ENCODE results near the gene GALNT10.

- TF ChIP-seq SUZ12 (IDR thresholded peaks at IDR 0.05; ENCODE audit: extremely low read depth, insufficient read depth, insufficient read length) (no peak), ZNF274 (IDR thresholded peaks at IDR 0.05; ENCODE audit: low read depth, low read length) (no peak)
These were observed 227.8 kb downstream of the GALNT10 start for GRCh38 chr5:154418344-154418820.

Measured in NT2/D1 (cell line).